ENCODE measurements around the gene C6.

DNA sequence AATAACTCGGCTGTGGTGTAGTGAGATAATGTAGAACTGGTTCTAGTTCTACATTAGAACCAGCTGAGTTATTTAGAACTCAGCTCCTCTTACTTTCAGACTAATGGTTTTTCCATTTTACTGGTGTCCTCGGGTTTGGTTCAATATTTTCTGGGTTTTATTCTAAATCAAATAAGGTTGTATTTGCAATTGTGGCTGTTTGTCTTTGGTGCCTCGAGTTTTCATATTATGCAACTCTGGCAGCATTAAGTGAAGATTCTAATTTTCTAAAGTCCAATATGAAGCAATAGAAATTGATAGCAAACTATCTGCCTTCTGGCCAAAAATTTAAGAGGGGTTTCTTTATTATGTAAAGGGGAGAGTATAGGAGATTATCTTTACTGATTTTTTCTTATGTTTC is 19.0 kb downstream of the C6 start:
- TF ChIP-seq, protein P1, sequence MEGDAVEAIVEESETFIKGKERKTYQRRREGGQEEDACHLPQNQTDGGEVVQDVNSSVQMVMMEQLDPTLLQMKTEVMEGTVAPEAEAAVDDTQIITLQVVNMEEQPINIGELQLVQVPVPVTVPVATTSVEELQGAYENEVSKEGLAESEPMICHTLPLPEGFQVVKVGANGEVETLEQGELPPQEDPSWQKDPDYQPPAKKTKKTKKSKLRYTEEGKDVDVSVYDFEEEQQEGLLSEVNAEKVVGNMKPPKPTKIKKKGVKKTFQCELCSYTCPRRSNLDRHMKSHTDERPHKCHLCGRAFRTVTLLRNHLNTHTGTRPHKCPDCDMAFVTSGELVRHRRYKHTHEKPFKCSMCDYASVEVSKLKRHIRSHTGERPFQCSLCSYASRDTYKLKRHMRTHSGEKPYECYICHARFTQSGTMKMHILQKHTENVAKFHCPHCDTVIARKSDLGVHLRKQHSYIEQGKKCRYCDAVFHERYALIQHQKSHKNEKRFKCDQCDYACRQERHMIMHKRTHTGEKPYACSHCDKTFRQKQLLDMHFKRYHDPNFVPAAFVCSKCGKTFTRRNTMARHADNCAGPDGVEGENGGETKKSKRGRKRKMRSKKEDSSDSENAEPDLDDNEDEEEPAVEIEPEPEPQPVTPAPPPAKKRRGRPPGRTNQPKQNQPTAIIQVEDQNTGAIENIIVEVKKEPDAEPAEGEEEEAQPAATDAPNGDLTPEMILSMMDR (IDR thresholded peaks at IDR 0.05): no peak
- TF ChIP-seq EZH2 (IDR thresholded peaks at IDR 0.05; ENCODE audit: borderline replicate concordance, insufficient read depth, low read depth, low read length, poor library complexity, severe bottlenecking): no peak
